ENCODE measurements around the gene KLHL34.

KLHL34 gene

DNA sequence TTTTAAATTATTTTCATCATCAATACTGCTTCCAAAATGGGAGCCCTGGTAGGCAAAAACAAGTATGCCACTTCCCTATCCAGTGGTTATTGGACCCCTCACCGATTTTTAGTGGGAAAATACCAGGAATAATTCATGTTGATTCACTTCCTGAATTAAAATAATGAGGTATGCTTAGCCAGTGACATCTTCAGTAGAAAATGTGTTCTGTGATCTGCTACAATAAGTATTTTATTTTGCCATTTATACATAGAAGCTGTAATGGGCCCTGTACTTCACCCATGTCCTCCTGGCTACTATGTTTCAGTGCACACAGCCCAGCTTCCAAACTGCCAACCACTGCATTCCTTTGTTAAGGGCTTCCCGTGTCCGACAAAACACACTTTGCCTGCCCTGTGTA lies 41.0 kb upstream of the KLHL34 start:
- TF ChIP-seq POLR2AphosphoS5 (IDR thresholded peaks at IDR 0.05; ENCODE audit: low read depth, low read length) (no peak), SIN3A (IDR thresholded peaks at IDR 0.05; ENCODE audit: borderline replicate concordance, insufficient read depth, low read length) (no peak), TAF1 (IDR thresholded peaks at IDR 0.05; ENCODE audit: borderline replicate concordance, insufficient read depth, low read length) (no peak), FOXP2 (optimal IDR thresholded peaks at IDR 0.05; ENCODE audit: borderline replicate concordance, extremely low read depth, extremely low read length, insufficient read depth) (no peak)
- TF ChIP-seq, protein P1, sequence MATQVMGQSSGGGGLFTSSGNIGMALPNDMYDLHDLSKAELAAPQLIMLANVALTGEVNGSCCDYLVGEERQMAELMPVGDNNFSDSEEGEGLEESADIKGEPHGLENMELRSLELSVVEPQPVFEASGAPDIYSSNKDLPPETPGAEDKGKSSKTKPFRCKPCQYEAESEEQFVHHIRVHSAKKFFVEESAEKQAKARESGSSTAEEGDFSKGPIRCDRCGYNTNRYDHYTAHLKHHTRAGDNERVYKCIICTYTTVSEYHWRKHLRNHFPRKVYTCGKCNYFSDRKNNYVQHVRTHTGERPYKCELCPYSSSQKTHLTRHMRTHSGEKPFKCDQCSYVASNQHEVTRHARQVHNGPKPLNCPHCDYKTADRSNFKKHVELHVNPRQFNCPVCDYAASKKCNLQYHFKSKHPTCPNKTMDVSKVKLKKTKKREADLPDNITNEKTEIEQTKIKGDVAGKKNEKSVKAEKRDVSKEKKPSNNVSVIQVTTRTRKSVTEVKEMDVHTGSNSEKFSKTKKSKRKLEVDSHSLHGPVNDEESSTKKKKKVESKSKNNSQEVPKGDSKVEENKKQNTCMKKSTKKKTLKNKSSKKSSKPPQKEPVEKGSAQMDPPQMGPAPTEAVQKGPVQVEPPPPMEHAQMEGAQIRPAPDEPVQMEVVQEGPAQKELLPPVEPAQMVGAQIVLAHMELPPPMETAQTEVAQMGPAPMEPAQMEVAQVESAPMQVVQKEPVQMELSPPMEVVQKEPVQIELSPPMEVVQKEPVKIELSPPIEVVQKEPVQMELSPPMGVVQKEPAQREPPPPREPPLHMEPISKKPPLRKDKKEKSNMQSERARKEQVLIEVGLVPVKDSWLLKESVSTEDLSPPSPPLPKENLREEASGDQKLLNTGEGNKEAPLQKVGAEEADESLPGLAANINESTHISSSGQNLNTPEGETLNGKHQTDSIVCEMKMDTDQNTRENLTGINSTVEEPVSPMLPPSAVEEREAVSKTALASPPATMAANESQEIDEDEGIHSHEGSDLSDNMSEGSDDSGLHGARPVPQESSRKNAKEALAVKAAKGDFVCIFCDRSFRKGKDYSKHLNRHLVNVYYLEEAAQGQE (IDR thresholded peaks at IDR 0.05; ENCODE audit: insufficient read depth in 1 of 2, low read depth in 2 of 2, low read length in 2 of 2) = no peak

DNA sequence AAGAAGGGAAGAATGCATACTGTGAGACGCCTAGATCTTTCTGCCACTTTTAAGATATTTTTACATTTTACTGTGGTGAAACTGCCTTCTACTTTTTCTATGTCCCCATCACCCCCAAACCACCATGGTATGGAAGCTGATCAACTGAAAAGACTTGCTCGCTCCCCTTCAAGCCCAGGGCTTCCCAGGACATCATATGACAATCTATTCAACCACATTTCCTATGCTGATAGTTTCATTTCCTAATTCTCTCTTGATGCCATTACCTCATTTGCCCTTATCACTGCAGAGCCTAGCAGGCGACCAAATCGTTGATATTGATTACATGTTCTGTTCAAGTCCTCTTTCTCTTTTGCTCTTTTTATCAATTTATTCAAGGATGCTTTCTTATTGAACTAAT lies 40.1 kb upstream of the KLHL34 start:
- TF ChIP-seq TAF1 (IDR thresholded peaks at IDR 0.05; ENCODE audit: borderline replicate concordance, insufficient read depth, low read length) (no peak), SIN3A (IDR thresholded peaks at IDR 0.05; ENCODE audit: borderline replicate concordance, insufficient read depth, low read length) (no peak)

DNA sequence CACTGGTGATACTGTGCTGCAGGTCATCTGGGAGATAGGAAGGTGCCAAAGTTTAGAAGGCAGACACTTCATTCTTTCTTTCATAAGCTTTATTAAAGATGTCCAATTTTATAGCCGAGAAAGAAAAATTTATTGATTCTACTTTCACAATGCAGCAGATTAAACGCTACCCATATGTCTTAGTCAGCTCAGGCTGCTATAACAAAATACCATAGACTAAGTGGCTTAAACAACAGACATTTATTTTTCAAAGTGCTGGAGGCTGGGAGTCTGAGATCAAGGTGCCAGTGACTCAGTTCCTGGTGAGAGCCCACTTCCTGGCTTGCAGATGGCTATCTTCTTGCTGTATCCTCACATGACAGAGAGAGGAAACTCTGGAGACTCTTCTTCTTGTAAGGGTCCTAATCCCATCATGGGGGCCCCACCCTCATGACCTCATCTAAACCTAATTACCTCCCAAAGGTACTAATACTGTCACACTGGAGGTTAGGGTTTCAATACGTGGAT lies 33.4 kb upstream of the KLHL34 start:
- TF ChIP-seq POLR2AphosphoS5 (IDR thresholded peaks at IDR 0.05; ENCODE audit: low read depth, low read length) (no peak), SIN3A (IDR thresholded peaks at IDR 0.05; ENCODE audit: borderline replicate concordance, insufficient read depth, low read length) (no peak), FOXP2 (optimal IDR thresholded peaks at IDR 0.05; ENCODE audit: borderline replicate concordance, extremely low read depth, extremely low read length, insufficient read depth) (no peak), TAF1 (IDR thresholded peaks at IDR 0.05; ENCODE audit: borderline replicate concordance, insufficient read depth, low read length) (no peak)
- TF ChIP-seq, protein P1 (IDR thresholded peaks at IDR 0.05; ENCODE audit: insufficient read depth in 1 of 2, low read depth in 2 of 2, low read length in 2 of 2) = no peak

DNA sequence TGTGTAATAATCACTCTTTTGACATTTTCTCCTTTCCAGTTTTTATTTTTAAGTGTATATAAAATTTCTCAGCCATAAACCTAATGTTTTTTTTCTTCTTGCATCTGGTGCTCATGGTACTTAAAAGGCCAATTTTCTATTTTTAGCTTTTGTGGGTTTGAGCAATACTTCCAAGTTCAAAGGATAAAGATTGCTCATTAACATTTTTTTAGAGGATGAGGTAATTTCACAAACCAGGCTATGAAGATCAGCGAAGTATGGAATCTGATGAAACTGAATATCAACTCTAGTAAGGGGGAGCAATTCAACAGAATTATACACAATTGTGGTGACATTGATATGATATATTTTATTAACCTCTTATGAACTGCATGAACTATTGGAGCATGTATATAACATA lies 25.8 kb upstream of the KLHL34 start:
- TF ChIP-seq, protein P1 (IDR thresholded peaks at IDR 0.05; ENCODE audit: insufficient read depth in 1 of 2, low read depth in 2 of 2, low read length in 2 of 2) = no peak
- TF ChIP-seq SIN3A (IDR thresholded peaks at IDR 0.05; ENCODE audit: borderline replicate concordance, insufficient read depth, low read length) = no peak
- TF ChIP-seq FOXP2 (optimal IDR thresholded peaks at IDR 0.05; ENCODE audit: borderline replicate concordance, extremely low read depth, extremely low read length, insufficient read depth) = no peak
- TF ChIP-seq POLR2AphosphoS5 (IDR thresholded peaks at IDR 0.05; ENCODE audit: low read depth, low read length) = no peak
- TF ChIP-seq TAF1 (IDR thresholded peaks at IDR 0.05; ENCODE audit: borderline replicate concordance, insufficient read depth, low read length) = no peak

DNA sequence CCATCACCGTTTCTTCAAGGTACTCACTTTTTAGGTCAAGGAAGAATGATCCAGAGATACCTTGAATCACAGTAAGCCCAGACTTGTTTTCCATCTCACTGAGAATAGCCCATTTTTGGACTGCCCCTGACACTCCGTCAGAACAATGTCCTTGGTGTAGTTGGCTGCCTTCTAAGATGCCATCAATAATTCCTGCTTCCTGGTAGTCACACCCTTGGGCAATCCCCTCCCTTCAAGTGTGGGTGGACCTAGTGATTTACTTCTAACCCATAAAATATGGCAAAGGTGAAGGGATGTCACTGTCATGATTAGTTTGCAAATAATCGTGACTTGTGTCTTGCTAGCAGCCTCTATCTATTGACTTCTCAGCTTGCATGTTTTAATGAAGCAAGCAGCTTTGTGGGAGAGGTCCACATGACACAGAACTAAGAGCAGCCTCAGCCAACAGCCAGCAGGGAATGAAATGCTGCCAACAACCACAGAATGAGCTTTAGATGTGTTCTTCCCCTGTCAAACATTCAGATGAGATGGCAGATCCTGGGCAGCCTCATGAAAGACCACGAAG lies 20.0 kb upstream of the KLHL34 start:
- no peak for TF ChIP-seq SIN3A (IDR thresholded peaks at IDR 0.05; ENCODE audit: borderline replicate concordance, insufficient read depth, low read length)
- no peak for TF ChIP-seq POLR2AphosphoS5 (IDR thresholded peaks at IDR 0.05; ENCODE audit: low read depth, low read length)
- TF ChIP-seq FOXP2 (optimal IDR thresholded peaks at IDR 0.05; ENCODE audit: borderline replicate concordance, extremely low read depth, extremely low read length, insufficient read depth) = no peak
- TF ChIP-seq, protein P1 (IDR thresholded peaks at IDR 0.05; ENCODE audit: insufficient read depth in 1 of 2, low read depth in 2 of 2, low read length in 2 of 2) = no peak
- no peak for TF ChIP-seq TAF1 (IDR thresholded peaks at IDR 0.05; ENCODE audit: borderline replicate concordance, insufficient read depth, low read length)
